ENCODE data around the gene ACOT2.

DNA sequence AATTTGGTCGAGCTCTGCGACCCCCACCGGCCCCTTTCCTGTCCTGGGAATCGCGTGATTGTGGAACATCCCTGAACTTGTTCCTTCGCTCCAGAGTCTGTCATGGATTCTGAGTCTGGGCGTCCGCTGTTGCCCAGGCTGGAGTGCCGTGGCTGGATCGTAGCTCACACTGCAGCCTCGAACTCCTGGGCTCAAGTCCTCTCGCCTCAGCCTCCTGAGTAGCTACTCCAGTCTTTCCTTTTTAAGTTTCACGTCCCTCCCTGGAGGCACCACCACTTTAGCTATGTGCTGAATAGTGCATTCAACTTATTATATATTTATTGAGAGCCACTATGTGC, 44.0 kb downstream of the ACOT2 start:
- TF ChIP-seq ASH2L (IDR thresholded peaks at IDR 0.05; ENCODE audit: borderline replicate concordance, low read depth) (no peak), JUND (IDR thresholded peaks at IDR 0.05; ENCODE audit: low read depth, low read length) (no peak), SUZ12 (IDR thresholded peaks at IDR 0.05; ENCODE audit: unreplicated experiment) (no peak), EZH2 (IDR thresholded peaks at IDR 0.05; ENCODE audit: borderline replicate concordance, control insufficient read depth, low read depth, low read length) (no peak), ZBED1 (IDR thresholded peaks at IDR 0.05; ENCODE audit: borderline replicate concordance) (no peak), CREB1 (IDR thresholded peaks at IDR 0.05; ENCODE audit: low read depth) (no peak), JUNB (IDR thresholded peaks at IDR 0.05) (no peak), NR2C2 (IDR thresholded peaks at IDR 0.05; ENCODE audit: borderline replicate concordance, control insufficient read depth, insufficient read length, low read depth) (no peak), TARDBP (IDR thresholded peaks at IDR 0.05; ENCODE audit: borderline replicate concordance) (no peak)
- TF ChIP-seq, protein P1, sequence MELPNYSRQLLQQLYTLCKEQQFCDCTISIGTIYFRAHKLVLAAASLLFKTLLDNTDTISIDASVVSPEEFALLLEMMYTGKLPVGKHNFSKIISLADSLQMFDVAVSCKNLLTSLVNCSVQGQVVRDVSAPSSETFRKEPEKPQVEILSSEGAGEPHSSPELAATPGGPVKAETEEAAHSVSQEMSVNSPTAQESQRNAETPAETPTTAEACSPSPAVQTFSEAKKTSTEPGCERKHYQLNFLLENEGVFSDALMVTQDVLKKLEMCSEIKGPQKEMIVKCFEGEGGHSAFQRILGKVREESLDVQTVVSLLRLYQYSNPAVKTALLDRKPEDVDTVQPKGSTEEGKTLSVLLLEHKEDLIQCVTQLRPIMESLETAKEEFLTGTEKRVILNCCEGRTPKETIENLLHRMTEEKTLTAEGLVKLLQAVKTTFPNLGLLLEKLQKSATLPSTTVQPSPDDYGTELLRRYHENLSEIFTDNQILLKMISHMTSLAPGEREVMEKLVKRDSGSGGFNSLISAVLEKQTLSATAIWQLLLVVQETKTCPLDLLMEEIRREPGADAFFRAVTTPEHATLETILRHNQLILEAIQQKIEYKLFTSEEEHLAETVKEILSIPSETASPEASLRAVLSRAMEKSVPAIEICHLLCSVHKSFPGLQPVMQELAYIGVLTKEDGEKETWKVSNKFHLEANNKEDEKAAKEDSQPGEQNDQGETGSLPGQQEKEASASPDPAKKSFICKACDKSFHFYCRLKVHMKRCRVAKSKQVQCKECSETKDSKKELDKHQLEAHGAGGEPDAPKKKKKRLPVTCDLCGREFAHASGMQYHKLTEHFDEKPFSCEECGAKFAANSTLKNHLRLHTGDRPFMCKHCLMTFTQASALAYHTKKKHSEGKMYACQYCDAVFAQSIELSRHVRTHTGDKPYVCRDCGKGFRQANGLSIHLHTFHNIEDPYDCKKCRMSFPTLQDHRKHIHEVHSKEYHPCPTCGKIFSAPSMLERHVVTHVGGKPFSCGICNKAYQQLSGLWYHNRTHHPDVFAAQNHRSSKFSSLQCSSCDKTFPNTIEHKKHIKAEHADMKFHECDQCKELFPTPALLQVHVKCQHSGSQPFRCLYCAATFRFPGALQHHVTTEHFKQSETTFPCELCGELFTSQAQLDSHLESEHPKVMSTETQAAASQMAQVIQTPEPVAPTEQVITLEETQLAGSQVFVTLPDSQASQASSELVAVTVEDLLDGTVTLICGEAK (IDR thresholded peaks at IDR 0.05; ENCODE audit: borderline replicate concordance): no peak
- TF ChIP-seq, protein P2, sequence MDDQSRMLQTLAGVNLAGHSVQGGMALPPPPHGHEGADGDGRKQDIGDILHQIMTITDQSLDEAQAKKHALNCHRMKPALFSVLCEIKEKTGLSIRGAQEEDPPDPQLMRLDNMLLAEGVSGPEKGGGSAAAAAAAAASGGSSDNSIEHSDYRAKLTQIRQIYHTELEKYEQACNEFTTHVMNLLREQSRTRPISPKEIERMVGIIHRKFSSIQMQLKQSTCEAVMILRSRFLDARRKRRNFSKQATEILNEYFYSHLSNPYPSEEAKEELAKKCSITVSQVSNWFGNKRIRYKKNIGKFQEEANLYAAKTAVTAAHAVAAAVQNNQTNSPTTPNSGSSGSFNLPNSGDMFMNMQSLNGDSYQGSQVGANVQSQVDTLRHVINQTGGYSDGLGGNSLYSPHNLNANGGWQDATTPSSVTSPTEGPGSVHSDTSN (IDR thresholded peaks at IDR 0.05; ENCODE audit: insufficient replicate concordance, low read depth, low read length): no peak
- TF ChIP-seq, protein P3, sequence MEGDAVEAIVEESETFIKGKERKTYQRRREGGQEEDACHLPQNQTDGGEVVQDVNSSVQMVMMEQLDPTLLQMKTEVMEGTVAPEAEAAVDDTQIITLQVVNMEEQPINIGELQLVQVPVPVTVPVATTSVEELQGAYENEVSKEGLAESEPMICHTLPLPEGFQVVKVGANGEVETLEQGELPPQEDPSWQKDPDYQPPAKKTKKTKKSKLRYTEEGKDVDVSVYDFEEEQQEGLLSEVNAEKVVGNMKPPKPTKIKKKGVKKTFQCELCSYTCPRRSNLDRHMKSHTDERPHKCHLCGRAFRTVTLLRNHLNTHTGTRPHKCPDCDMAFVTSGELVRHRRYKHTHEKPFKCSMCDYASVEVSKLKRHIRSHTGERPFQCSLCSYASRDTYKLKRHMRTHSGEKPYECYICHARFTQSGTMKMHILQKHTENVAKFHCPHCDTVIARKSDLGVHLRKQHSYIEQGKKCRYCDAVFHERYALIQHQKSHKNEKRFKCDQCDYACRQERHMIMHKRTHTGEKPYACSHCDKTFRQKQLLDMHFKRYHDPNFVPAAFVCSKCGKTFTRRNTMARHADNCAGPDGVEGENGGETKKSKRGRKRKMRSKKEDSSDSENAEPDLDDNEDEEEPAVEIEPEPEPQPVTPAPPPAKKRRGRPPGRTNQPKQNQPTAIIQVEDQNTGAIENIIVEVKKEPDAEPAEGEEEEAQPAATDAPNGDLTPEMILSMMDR (IDR thresholded peaks at IDR 0.05 in 2 of 3, conservative IDR thresholded peaks at IDR 0.05 in 1 of 3; ENCODE audit: control insufficient read depth in 2 of 3, extremely low read depth in 1 of 3, insufficient read depth in 1 of 3, low read depth in 3 of 3, low read length in 3 of 3): no peak
- TF ChIP-seq, protein P4, sequence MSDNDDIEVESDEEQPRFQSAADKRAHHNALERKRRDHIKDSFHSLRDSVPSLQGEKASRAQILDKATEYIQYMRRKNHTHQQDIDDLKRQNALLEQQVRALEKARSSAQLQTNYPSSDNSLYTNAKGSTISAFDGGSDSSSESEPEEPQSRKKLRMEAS (IDR thresholded peaks at IDR 0.05; ENCODE audit: low read depth, low read length): no peak
- TF ChIP-seq, protein P5, sequence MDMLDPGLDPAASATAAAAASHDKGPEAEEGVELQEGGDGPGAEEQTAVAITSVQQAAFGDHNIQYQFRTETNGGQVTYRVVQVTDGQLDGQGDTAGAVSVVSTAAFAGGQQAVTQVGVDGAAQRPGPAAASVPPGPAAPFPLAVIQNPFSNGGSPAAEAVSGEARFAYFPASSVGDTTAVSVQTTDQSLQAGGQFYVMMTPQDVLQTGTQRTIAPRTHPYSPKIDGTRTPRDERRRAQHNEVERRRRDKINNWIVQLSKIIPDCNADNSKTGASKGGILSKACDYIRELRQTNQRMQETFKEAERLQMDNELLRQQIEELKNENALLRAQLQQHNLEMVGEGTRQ (IDR thresholded peaks at IDR 0.05; ENCODE audit: borderline replicate concordance, low read depth, low read length): no peak

All from GM12878 (cell line).